ENCODE measurements around the gene IRF2BP2.
"Not testable (repeated sequence)": the region's sequence is repeated elsewhere in the genome, so short reads cannot be mapped to it uniquely, and the experiment has no call there.

The IRF2BP2 gene

DNA sequence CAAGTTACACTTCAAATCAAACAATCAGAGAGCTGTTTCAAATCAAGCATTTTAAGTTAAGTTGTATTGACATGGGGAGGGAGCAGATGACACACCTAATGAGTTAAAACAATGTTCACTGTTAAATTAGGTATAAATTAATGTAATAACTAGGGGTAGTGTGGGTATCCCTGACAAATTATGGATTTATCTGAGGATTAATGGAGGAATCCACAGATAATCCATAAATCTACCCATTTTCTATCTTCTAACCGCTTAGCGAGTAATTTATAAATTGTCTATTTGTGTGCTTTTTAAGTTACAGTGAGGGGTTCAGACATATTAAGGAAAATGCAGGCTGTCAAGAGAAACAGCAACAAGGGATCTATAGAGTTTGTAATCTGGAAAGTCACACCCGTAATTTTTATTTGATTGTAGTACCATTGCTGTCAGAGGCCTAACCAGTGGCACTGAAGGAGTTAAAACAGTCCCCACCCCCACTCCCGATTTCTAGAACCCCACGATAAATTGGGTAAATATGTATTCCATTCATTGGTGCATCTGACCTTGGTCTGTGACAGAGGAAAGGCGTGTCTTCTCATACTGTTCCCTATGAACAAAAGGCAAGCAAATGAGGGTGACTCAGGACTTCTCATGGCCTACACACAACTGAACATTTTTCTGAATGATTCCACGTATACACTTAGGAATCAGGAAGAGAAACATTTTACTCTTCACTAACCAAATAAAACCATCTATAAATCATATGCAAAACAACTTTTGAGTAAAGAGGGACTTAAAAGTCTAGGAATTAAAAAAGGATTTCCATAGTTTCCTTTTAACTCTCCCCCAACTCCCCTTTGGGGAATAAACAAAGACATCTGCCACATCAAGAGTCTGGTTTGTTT lies 7.4 kb downstream of the IRF2BP2 start:
- peak; percentile 48 for FAIRE-seq
- DNase-seq (ENCODE audit: insufficient read length, low spot score), result no peak

DNA sequence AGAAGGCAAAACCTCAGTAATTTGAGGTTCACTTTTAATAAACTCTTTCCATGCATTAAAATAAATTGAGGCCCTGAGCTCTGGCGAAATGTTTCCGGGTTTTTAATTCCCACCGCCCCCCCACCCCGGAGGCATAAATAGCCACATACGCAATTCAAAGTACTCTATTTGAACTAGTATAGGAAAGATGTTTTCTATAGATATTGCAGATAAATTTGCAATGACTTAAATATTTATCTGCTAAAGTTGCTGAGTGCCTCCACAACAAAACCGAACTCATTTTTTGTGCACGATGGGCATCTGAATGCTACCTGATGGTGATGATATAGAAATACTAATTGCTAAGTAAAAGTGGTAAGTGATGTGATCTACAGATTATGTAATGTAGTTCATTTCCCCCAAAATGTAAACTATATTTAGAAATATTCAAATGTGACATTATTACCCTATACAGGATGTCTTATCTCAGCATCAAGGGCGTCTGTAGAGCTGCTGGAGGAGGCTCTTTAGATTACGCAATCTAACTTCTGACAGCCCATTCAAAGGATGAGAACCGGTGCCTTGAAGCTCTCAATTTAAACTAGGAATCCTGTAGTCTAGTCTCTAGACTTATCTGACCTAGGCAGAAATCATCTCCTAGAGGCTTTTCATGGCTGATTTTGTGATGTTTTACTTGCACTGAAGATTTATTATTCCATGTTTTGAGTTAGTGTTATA lies 8.5 kb downstream of the IRF2BP2 start:
- DNase-seq (ENCODE audit: insufficient read length, low spot score), result no peak
- no peak for FAIRE-seq

DNA sequence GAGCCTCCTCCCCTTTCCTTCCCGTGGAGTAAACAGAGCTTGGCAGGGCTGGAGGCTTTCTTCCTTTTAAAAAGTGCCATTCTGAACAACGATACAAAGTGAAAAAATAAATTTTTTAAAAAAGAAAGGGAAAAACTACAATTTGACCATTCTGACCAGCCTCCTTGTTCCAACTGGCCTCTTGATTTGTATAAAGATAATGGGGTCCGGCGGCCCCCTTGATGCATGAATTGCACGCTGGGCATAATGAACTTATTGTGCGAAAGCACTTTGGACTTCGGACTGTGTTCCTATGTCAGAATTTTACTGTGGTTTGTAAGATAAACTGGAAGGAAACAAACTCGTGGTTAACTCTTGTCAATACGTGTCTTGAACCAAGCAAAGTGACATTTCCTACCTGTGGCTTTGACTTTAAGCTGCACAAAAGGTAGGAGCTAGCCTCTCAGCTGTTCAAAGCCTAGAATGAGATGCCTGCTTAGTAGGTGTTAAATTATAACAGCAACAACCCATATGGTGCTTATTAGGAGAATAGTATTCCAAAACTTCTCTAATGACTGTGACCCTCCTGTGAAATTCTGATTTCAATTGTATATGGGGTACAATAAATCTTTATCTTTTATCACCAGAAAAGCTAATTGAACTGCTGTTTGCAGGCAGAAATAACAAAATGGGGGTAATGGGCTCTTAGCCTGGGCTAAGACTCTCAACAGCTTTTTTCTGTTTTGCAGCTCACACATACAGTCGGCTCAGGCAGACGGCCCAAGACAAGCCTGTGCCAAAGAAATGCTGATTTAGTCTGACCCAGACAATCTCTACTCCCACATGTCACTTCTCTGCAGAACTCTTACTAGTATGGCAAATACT lies 9.3 kb downstream of the IRF2BP2 start:
- DNase-seq (ENCODE audit: insufficient read length, low spot score) (no peak), FAIRE-seq (peak; percentile 20)

DNA sequence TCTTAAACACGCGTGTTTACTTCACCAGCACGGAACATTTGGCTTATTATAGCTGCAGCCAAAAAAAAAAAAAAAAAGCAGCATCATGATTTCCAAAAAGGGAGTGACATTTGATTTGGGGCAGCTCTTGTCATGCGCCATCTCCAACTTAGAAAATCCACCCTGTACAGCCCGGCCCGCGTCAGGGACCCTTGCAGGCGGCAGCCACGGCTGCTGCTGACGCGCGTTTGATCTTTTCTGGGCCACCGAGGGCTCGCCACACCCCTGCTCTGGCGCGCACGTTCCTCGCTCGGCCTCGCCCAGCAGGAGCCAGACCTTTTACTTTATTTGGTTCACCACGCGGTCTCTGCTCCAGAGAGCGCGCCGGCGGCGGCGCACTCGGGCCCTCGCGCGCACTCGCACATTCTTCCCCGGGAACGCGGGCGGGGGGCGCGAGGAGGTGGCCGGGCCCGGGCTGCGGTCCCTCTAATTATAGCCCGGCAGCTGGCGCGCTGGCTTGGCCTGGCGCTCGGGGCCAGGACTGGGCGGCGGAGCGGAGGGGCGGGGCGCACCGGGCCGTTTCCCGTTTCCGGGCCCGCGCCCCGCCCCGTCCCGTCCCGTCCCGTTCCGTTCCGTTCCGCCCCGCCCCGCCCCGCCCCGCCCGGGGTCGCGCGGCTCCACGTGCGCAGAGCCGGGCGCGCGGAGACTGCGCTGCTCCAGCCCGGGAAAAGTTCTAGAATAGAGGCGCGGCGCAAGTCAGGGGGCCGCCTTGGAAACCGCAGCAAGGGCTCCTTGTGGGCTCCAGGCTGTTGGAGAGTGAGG lies 10.2 kb downstream of the IRF2BP2 start:
- DNase-seq (ENCODE audit: insufficient read length, low spot score) (no peak), FAIRE-seq (peak; percentile 58)

DNA sequence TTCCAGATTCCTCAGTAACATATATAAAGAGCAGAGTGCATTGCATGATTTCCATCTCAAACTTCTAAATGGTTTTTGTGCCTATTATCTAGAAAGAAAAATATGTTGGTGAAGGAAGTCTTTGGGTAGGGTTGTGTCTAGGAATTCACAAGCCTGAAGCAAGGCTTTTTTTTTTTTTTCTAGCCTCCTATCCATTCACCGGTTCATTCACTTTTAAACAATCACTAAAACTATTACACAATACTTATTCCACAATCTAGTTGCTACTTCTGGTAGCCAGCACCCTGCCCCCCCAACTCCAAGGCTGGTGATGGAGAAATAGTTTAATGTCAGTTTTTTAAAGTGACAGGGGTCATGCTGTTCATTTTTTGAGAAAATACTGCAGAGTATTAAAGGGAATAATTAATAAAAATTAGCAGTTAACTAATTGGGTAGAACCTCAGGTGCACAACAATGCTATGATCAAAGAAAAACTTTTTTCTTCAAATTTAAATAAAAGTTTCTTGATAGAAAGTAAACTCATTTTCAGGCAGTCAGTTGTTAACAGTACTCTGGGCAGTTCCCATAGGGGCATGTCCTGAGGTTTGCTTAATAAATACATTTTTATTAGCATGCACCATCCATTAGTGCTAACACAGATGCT lies 10.9 kb downstream of the IRF2BP2 start:
- FAIRE-seq, result no peak
- no peak for DNase-seq (ENCODE audit: insufficient read length, low spot score)

DNA sequence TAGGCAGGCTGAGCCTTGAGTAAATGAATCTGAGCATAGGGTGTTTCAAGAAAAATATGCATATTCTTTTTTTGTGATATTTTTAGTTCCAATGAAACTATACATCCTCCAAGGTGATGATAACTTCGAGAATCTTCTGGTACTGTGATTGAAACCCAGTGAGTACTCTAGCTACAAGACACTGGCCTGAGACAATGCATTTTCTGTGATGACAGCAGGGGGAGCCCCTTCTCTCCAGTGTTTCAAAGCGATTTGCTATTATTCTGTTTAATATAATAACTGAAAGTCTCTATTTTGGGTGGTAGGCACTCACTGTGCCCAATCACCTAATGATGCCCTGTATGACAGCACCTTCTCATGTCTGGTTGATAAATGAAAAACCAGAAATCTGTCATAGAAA lies 12.1 kb downstream of the IRF2BP2 start:
- DNase-seq (ENCODE audit: insufficient read length, low spot score) (no peak), FAIRE-seq (no peak)

DNA sequence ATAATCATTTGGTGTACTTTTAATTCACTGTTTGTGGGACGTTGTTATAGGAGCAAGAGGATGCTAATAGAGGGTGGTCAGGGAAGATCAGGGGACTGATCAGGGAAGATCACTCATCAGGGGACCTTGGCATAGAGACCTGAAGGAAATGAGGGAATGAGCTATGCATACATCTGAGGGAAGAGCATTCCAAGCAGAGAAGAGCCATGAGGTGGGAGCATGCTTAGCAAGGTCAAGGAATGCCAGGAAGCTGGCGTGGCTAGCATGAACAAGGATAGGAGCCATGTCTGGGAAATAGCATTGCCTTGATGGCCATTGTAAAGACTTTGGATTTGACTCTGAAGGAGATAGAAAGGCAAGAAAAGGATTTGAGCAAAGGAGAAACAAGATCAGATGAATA lies 14.1 kb downstream of the IRF2BP2 start:
- DNase-seq (ENCODE audit: insufficient read length, low spot score), result no peak
- no peak for FAIRE-seq

DNA sequence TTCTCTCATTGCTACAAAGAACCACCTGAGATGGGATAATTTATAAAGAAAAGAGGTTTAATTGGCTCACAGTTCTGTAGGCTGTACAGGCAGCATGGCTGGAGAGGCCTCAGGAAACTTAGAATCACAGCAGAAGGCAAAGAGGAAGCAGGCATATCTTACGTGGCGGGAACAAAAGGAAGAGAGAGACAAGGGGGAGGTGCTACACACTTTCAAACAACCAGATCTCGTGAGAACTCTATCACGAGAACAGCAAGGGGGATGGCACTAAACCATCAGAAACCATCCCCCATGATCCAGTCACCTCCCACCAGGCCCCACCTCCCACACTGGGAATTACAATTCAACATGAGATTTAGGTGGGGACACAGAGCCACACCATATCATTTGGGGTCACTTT lies 15.4 kb downstream of the IRF2BP2 start:
- DNase-seq (ENCODE audit: insufficient read length, low spot score); FAIRE-seq: not testable (repeated sequence)

DNA sequence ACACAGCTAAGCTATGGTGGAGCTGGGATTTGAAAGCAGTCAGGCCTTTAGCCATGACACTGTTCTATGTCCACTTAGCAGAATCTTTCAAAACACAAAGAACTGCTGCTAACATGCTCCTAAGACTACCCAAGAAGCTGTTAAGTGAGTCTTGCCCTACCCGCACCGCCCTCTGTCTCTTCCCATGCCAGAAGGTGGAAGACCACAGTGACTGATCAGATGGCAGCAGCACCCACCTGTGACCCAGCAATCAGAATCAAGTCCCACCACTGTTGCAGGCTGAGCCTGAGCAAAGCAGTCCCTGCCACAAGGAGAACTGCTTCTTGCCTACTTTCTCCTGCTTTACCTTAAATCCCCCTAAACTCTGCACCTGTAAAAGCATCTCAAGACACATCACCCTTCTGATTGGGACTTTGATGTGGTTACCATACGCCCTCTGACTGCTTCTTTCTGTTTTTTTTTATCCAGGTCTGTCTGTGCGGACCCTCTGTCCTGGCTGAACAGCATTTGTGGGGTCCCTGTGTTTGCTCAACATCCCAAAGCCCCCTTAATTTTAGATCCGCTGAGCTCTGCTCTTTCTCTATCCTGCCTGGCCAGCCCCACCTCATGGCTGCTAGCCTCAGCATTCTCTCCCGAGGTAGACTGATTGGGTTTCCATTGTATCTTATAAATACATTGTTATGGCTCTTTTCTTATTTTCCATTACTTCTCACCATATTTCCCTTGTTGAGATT lies 16.0 kb downstream of the IRF2BP2 start:
- DNase-seq (ENCODE audit: insufficient read length, low spot score), result no peak
- no peak for FAIRE-seq

DNA sequence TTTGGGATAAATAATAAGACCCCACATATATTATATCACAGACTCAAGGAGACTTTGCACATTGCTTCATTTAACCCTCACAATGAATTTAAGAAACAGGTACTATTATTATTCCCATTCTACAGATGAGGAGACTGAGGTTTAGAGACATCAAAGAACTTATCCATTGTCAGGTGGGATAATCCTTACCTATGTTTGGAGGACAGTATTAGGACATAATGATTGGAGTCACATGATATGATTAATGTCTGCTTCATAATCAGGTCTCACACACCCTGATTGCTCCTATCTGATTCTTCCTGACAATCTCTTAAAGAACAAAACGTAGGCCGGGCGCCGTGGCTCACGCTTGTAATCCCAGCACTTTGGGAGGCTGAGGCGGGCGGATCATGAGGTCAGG lies 16.9 kb downstream of the IRF2BP2 start:
- no peak for DNase-seq (ENCODE audit: insufficient read length, low spot score)
- no peak for FAIRE-seq

DNA sequence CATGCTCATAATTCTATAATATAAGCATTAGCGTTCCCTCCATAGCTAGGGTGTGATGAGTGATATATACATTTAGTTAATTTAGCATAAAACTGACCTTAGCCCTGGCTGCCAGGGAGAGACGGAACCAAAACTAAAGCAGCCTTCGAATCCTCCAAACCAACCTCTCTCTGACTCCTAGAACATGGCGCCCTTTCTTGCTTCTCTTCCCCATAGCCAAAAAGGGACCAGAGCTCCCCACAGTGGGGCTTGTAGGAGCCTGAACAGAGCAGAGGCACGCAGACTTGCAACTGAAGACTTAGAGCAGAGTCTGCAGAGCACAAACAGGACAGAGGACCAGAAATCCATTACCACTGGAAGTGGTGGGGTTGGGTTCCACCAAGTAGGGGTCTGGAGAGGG lies 17.7 kb downstream of the IRF2BP2 start:
- DNase-seq (ENCODE audit: insufficient read length, low spot score), result no peak
- FAIRE-seq, result no peak

DNA sequence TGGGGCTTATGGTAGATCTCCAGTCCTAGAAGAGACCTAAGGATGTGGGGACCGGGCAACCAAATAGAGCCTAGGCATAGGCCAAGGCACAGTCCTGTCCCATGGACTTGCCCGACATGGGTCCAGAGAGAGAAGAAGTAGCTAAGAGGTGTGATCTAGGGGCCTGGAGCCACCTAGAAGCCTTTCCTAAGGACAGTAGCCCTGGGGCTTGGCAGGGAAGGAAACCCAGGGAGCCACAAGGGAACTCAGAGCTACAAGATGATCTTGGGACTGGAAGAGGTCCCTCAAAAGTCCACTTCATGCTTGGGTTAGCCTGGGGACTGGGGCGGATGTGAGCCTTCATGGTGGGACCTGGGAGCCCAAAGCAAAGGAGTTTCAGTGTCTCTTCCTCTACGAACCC lies 18.8 kb downstream of the IRF2BP2 start:
- FAIRE-seq, result no peak

DNA sequence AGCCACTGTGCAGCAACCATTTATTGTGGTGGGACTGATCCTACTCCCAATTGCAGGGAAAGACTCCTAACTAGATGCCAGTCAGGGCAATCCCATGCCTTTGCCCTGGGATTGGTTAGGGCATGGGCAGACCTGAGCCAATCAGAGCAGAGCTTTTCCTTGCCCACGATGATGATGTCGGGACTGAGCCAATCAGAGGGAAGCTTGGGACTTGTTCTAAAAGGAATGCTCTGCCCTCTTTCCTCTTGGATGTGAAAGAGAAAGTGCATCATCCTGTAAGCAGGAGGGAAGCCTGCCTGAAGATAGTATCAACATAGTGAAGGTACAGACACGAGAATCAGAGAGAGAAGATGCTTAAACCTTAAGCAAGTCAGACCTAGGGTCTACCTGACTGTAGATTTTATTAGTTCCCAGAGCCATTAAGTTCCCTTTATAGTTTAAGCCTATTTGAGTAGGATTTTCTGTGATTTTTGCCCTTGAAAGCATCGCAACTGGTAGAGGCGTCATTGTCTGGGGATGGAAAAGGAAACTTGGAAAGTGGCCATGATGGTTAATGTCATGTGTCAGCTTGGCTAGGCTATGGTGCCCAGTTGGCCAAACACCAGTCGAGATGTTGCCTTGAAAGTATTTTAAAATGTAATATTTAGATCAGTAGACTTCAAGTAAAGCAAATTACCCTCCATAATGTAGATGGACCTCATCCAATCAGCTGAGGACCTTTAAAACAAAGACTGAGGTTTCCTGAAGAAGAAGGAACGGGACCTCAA lies 19.9 kb downstream of the IRF2BP2 start:
- FAIRE-seq, result peak; percentile 28
- no peak for DNase-seq (ENCODE audit: insufficient read length, low spot score)

More for the DNA sequence above, 18.8 kb downstream of the IRF2BP2 start:
- DNase-seq (ENCODE audit: insufficient read length, low spot score), result no peak

DNA sequence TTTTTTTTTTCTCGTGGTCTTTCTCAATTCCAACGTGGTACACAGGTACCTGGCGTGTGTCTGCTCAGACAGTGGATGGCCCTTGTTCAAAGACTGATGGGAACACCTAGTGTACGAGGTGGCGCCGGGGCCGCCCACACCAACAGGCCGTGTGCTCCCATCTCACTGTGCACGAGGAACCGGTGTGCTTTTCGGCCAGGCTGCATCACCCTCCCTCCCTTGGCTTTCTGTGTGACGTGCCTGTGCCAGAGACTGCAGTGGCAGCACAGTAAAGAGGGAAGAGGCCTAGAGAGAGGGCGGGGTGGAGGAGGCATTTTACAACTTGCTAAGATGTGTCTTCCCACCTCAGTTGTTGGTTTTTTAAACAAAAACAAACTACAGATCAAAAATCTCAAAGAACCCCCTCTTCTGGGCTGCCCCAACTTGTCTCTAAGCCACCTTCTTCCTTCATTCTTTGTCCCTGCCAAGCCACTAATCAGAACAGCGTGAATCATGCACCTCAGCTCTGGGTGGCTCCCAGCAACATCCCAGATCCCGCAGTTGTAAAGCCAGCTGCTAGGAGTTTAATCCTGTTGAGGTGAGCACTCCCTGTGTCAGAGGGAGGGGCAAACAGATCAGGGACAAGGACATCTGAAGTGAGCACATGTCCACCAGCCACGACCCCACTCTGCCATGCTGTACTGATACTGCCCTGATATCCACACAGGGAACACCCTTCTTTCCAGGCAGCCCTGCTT lies 20.7 kb downstream of the IRF2BP2 start:
- DNase-seq (ENCODE audit: insufficient read length, low spot score) (no peak), FAIRE-seq (no peak)

DNA sequence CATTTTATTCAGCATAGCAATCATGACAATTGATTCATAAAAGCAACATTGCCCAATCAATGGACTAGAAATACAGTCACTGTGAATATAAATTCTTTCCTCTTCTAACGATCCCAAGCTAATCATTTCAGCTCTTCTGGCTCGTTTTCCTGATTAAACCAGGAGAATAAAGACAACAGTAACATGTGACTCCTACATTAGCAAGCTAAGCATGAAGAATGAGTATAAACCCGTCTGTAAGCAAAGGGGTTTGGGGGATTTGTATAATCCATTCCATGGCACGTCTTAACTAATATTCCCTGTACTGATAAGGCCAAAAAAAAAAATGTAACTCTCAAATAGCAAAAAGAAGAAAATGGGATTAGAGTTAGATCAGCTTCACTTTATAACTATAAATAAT lies 21.6 kb downstream of the IRF2BP2 start:
- no peak for FAIRE-seq
- DNase-seq (ENCODE audit: insufficient read length, low spot score), result no peak

DNA sequence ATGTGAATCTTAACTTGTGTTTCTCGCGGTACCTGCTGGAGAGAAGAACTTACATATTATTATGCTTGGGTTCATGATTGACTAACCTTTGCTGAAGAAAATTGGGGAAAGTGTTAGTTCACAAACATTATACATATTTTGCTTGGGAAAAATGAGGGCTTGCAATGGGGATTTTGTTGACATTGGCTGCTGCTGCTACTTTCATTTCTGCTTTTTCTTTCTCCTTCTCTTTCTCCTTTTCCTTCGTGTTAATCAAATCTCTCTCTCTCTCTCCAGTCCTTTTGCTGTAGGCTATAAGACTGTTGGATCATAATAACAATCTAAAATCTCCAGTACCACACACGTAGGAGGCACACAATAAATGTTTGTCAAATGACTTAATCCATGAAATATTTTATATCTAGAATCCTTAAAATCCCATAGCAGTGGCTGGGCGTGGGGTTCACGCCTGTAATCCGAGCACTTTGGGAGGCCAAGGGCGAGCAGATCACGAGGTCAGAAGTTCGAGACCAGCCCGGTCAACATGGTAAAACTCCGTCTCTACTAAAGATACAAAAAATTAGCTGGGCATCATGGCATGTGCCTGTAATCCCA lies 23.0 kb downstream of the IRF2BP2 start:
- DNase-seq (ENCODE audit: insufficient read length, low spot score) (no peak), FAIRE-seq (no peak)

DNA sequence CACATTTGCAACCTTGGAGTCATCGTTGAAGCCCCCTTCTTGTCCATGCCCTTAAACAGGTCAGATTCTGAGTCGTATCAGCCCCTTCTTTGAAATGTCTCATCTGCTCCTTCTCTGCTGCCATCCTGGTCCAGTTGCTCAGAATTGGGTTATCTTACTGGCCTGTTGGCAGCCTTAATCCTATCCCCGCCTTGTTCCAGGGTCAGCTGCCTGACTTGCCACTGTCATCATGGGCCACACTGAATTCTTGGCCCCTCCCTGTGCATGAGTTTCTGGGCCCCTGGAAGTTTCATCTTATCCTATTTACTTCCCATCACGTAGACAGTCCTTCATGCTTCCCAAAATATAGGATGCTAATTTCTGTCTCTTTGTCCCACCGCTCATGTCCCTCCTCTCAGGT lies 23.7 kb downstream of the IRF2BP2 start:
- DNase-seq (ENCODE audit: insufficient read length, low spot score), result no peak
- FAIRE-seq, result no peak

Data from HTR-8/SVneo (cell line).